RPMI8226 (cell line): ENCODE data around the gene EREG.
"Not testable (repeated sequence)": the region's sequence is repeated elsewhere in the genome, so short reads cannot be mapped to it uniquely, and the experiment has no call there.

ENCODE experiments used
- DNase-seq: peaks from one replicate; pipeline ENCODE4 v3.0.0-alpha.2; 2015

EREG gene

DNA sequence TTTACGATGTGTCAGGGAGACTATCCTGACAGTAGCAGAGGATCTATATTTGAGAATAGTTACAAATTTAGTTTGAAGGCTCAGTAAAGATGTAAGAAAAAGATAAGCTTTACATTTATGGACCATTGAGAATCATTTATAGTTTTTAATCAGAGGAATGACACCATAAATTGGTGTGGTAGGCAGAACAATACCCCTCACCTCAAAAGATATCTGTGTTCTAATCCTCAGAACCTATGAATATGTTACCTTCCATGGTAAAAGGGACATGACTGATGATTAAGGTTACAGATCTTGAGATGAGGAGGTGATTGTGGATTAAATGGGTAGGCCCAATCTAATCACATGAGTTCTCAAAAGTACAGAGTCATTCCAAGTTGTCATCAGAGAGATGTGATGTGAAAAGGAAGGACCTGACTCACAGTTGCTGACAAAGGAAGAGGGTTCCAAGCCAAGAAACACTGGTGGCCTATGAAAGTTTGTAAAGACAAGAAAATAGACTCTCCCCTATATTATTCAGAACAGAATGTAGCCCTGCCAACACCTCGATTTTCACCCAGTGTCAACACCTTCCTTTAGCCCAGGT lies 27.0 kb downstream of the EREG start:
- DNase-seq: no peak

DNA sequence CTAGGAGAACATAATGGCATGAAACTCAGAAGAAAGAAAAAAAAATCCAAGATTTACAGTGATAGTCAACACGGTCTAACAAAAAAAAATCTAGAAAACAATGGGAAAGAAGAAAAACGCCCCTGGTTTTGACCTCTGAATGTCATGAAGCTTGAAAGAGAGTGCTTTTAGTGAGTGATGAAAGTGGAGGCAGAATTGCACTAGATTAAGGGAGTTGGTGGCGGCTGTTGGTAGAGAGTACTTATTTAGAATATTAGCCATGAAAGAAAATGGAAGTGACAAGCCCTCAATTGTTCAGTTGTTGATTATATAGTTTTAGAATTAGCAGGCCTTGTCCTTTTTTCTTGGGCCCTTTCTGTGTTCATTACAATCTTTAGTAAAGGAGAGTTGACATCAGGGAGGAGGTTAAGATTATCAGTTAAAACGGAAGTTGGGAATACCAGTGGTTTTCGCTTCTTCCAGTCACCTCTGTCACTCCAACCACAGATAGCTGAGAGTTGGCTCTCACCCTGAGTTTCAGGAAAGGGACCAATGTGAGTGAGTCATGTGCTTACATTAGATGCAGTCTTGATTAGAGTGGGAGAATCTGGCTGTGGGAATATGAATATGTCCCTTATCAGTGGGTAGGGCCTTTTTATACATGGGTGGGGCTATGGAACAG lies 29.7 kb downstream of the EREG start:
- no peak for DNase-seq

DNA sequence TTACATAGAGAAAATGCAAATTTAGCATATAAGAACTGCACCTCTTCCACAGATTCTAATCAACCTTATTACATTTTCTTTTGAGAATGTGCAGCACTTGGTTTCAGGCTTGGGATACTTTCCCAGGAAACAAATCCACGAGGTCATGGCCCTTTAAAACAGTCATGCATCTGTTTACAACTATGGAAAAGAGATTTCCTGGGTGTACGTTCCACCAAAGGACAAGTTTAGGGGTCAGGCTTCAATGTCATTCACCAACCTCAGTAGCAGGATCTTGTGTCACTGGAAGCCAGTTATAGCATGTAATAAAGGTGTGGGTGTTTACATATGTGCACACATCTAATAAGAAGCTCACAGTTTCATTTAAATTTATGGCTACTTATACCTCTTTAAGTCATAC lies 30.7 kb downstream of the EREG start:
- DNase-seq: no peak

DNA sequence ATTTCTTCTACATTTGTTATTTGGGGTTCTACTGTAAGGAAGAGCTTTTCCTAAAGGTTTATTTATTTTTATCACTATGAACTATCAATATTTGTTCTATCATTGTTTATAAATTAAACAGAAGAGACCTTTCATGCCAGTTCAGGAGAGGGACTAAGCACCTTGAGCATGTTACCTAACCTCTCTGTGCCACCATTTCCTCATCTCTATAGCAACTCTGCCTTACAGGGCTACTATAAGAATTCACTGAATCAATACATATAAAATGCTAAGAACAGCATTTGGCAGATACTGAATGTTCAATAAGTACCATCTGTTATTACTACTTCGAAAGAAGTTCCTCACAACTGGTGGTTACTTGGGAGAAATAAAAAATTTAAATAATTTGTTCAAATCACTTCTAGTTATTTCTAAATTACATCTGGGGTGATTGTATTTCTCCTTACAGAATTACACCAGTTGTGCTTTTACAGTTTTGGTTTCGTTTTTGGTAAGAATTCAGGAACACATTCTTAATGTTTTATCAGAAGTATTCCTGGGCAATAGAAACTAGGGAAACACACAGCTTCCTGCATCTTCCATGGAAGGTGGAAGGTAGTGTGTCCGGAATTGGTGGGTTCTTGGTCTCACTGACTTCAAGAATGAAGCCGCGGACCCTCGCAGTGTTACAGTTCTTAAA lies 32.9 kb downstream of the EREG start:
- DNase-seq: no peak

DNA sequence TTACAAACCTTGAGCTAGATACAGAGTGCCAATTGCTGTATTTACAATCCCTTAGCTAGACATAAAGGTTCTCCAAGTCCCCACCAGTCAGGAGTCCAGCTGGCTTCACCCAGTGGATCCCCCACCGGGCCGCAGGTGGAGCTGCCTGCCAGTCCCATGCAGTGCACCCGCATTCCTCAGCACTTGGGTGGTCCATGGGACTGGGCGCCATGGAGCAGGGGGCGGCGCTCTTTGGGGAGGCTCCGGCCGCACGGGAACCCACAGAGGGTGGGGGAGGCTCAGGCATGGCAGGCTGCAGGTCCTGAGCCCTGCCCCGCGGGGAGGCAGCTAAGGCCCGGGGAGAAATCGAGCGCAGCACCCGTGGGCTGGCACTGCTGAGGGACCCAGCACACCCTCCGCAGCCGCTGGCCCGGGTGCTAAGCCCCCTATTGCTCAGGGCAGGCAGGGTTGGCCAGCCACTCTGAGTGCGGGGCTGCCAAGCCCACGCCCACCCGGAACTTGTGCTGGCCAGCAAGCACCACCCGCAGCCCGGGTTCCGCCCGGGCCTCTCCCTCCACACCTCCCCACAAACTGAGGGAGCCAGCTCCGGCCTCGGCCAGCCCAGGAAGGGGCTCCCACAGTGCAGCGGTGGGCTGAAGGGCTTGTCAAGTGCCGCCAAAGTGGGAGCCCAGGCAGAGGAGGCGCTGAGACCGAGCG lies 34.1 kb downstream of the EREG start:
- not testable (repeated sequence) for DNase-seq

DNA sequence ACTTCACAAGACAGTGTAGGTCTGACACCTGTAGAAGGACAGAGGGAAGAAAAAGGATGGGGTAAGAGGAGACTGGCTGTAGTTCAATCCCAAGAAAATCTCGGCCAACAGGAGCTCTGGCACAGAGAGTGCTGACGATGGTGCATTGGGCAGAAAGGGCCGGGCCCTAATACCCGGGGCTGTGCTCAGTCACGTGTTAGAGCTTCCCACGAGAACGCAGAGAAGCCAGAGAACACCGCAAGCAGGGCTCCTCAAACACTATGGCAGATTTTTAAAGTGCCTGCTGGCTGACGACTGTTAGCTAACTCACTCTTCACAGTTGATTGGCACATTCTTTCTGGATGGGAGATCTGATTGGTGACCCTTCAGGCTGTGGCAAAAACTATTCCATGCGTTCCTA lies 35.5 kb downstream of the EREG start:
- DNase-seq: no peak

DNA sequence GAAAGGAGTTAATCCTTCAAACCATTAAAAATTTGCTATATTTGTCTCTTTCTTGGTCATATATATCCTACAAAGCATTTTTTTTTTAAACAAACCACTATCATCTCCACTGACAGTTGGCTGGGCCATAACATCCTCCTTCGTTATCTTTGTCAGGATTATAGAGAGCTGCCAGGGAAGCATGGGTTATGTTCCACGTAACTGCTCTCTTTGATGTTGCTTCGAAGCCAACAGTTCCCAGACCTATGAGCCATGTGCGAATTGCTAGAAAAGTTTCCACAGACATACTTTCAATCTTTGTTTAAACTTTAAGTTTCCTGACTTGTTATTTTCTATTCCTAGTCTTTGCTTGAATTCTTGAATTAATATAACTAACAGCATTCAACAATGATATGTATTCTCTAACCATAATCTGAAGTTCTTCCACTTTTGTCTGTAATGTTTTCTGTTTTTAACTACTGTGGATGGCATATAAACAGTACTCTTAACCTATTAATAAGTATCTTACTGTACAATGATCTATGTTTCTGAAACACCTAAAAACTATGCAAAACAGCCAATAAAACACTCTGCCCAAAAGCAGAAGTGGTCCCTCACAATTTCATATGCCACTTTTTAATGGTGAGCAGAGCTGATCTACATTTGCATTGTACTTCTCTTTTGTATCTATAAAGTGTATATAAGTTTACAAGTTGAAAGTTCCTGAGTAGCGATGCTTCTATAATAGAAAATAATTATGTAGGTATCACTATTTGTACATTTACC lies 37.9 kb downstream of the EREG start:
- DNase-seq: no peak

DNA sequence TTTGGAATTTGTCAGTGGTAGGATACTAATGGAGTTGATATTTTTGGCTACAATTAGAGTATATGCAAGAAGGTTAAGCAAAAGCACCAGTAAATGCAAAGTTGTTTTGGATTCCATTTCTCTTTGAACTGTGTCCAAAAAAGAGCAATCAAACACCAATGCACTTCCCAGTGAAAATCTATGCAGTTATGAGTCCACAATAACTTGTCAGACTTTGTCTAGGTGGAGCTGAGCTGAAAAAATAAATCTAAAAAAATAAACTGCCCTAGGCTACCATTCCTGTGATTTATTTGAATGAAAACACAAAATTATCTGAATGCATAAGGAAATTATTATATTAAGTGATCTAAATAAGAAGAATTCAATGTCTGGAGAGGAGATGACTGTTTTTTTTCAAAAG lies 42.9 kb downstream of the EREG start:
- no peak for DNase-seq

DNA sequence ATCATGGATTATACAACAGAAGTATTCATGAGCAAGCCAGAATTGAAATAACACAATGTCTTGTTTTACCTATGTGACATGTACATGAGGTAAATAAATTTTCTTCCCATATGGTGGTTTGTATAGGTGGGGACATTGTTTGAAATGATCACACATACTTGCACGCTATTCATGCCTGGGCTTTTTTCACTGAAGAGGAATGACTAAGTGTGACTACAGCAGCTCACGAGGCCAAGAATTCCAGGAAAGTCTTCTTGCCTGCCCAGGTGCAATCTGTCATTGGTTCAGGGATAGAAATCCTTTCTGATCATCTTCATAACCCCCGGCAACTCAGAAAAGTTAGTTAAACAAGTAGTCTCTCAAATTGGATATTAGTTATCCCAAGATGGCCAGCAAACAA lies 43.7 kb downstream of the EREG start:
- no peak for DNase-seq

DNA sequence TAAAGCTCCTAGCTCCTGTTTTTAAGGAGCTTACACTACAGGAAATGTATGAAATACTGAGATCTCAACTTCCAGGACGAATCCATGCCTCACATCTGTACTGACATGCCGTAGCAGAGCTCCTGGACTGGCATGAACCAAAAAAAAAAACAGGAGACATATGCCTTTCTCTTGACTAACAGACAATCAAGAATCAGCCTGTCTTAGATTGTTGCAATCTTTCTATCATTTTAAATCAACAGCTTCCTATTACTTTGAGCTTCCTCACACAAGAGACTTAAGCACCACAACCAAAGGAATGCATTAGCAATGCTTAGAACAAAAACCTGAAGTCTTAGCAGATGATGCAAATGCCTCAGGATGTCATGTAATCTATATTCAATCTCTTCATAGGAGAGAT lies 45.3 kb downstream of the EREG start:
- no peak for DNase-seq

DNA sequence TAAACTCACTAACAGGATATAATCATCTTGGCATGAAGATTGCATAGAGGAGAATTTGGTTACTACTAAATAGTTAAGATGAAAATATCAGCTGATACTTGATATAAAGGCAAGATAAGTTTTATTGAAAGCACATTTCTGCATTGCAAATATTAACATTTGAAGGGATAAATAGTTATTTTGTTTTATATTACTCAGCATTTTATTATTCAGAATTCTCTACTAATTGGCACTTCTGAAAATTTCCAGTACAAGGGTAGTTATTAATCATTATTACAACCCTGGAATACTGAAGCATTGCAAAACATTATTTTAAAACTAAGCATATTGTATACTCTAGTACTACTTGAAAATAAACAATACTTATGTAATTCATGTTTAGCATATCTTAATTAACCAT lies 47.3 kb downstream of the EREG start:
- DNase-seq: no peak

DNA sequence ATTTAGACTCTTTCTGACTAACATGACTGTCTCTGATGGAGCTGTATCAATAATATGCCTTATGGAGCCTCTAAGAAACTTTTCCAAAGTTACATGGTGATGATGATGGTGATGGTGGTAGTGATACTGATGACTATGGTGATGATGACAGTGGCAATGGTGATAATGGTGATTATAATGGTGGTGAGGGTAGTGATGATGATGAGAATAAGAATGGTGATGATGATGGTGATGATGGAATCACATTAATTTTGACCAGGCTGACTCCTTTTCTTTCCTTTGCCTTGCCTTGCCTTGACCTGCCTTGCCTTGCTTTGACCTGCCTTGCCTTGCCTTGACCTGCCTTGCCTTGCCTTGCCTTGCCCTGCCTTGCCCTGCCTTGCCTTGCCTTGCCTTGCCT lies 48.3 kb downstream of the EREG start:
- no peak for DNase-seq

DNA sequence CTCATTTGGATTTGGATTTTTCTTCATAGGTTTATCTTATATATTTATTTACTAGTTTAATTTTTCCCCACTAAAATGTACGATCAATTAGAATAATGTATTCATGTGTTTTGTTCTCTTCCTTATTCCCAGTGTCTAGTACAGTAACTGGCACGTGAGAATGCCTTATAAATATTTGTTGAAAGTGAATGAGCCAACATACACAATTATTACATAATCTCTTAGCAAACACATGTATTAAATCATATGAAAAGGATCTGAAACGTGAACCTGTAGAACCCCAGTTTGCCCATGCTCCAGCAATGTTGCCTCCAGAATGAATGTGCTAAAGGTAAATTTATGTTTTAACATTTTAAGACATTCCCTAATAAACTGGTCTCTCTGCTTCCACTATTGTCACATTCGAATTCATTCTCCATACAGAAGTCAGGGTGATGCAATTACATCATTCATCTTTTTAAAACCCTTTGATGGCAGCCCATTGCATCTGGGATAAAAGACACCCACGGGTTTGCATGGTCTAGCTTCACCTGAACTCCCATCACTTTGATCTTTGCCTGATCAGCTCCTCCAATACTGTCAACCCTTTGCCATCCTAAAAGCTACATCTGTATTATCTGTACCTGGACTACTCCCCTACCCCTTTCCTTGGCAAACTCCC lies 49.3 kb downstream of the EREG start:
- DNase-seq: no peak

DNA sequence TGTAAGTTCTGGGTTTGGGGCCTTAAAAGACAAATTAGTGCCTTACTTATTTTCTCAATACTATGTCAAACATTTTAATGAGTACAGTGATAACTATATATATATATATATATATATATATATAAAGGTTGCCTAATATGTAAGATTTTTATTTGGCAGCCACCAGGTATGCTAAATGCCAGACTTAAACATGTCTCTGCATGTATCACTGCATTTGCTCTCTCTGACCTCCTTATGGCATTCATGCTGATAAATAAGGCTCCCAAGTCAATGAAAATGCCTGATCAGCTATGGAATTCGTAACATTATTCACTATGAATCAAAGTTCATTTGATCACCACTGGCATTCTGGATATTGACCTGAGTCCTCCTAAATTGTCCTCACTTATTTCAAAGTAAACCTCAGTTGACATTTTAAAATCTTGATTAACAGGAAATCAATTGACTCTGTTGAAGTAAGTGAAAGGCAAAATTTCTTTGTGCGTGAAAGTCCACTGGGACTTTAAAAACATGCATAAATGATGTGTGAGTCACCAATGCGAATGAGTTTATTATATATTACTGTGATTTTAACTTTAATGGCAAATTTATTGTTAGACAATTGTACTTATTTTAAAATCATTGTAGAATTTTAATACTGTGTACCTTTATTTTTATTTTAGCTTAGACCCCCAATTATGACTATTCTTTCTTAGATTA lies 50.8 kb downstream of the EREG start:
- DNase-seq: no peak

DNA sequence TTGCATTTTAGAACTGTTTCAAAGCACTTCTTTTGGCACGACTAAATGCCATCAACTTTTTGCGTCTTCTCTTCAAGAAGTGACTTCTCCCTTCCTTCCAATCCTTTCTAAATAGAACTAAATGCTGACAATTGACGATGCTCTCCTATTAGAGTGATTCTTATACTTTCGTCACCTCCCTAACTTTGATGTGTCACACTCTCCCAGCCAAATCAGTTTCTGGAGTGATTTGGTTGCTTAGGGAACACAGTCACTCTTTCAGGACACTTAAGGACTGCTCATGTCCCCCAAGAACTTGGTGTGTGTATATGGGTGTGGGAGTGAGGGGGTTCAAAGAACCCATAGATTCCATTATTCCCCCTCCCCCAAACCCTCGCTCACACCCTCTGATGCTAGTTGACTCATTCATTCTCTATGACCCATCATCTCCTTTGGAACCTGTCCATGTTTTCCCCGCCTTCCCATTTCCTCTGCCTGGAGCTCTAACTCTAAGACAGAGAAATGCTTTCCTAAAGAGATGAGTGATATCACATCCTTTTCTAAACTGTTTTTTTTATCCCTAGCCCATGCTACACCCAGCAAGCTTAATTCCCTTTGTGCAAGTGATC lies 53.2 kb downstream of the EREG start:
- DNase-seq: no peak

DNA sequence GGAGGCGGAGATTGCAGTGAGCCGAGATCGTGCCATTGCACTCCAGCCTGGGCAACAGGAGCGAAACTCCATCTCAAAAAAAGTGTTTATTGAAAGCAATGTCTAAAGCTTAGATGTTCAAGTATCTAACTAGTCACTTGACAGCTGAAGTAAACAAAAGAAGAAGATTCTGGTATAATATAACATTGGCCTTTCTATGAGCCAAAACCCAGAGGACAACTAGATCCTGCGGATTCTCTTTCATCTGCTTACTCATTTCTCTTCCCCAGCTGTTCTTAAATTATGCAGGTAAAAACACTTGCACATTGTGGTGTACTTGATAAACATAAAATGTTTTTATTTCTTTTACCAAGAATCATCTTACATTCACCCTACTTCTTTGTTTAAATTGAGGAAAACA lies 55.9 kb downstream of the EREG start:
- no peak for DNase-seq

DNA sequence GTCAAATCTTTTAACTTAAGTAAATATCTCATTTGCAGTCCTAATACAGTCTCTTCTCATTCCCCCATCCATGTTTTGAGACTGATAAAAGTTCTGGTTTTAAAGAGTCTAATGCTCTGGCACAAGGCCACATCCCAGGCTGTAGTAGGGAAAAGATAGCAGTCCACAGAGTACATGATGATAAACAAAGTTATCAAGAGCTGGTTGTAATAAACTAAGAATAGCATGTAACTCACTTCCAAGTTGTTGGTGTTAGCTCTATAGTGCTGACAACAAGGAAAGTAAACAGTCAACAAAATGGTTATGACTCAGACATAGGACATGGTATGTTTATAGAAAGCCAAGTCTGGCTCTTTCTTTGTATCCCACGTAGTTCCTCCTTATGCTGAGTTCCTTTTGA lies 58.2 kb downstream of the EREG start:
- no peak for DNase-seq

DNA sequence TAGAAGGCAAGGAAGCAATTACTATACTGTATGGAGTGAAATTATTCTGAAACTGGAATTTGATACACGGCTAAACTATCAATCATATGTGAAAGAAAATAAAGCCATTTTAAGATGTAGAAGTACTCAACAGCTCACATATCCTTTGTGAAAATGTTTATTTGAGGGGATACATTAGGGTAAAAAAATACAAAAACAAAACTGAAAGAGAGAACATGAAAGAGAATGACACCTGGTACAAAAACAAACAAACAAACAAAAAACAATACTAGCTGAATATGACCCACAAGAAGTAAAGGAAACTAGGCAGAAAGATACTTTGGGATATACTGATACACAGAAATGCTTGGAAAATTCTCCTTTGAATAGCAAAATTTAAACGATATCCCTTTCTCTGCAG lies 59.2 kb downstream of the EREG start:
- DNase-seq: no peak

DNA sequence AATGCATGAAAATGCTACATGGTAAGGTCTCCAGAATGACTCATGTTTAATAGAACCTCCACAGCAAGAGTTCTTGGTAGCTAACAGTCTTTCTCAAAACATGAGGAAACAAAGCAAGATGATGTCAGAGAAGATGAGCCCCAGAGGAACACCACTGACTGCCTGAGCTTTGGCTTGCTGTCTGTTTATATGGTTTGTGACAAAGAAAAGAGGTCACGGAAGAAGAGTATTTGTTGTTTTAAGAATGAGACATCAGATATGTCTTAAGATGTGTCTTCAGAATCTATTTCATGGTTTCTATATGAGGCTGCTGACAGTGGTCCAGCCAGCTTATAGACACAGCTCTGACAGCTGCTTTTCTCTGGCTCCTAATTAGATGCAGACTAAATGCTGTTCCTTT lies 61.2 kb downstream of the EREG start:
- DNase-seq: no peak

DNA sequence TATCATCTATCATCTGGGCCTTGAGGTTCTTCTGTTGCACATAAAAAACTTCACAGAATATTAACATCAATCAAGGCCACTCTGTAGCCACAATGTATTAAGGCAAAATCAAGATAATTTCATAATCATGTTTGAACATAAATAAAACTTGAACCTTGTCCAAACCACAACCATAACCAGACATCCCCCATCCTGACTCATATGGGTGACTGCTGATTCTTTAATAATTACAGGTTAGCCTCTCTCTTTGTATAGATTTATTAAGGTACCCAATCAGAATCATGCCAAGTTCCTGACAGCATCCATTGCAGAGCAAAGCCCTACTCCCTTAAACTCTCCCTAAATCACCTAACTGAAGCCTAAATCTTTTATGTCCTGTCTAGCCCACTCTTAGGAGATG lies 63.3 kb downstream of the EREG start:
- DNase-seq: no peak

DNA sequence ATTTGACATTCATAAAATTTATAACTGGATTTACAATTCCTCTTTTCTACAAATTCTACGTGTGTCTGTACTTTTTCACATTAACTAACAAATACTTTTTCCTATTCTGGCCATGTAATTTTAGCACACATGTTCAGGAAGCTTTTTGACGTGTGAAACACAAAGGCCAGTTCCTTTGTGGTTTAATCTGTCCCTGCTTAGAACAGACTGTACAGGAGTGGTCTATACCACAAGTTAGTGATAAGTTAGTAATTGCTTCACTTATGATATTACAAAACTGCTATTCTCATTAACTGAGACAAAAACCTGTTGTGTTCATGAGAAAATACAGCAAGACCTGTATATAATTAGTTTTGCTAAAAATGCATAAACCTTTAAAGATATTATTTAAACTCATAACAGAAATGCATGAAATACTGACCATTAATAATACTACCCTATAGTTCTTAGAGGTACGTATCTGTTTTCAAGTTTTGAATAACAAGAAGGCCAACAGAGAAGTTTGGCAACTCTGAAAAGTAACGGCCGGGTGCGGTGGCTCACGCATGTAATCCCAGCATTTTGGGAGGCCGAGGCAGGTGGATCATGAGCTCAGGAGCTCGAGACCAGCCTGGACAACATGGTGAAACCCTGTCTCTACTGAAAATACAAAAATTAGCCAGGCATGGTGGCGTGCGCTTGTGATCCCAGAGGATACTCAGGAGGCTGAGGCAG lies 66.3 kb downstream of the EREG start:
- DNase-seq: no peak
